CD4-positive, CD25-positive, alpha-beta regulatory T cell (primary cell): Measurements from ENCODE around the gene AMMECR1L. TPM values are rescaled to one million over a fixed set of nuclear protein-coding genes. Genes with fewer than 3 reads are reported as not detected.

Experiments used
- ATAC-seq, 2 donors: fragments of 150-1000 bp; cut with Tn5 transposase; one replicate each; pipeline ENCODE4 v1.10.0; 2021; ENCODE audit warnings: low read depth in 2 of 2, moderate number of reproducible peaks in 2 of 2, moderate library complexity in 1 of 2
- DNase-seq, 3 donors: peaks; one replicate each; pipeline versions ENCODE4 v3.0.0 to v3.0.0-alpha.2; 2012 to 2022; ENCODE audit warnings: mixed read lengths in 1 of 3
- H3K27ac ChIP-seq: one replicate; pipeline ENCODE4 v1.7.0; 2013; ENCODE audit warnings: mild to moderate bottlenecking, low read length; ENCODE audit not compliant: insufficient read depth, poor library complexity, severe bottlenecking
- H3K27me3 ChIP-seq: one replicate; pipeline ENCODE4 v1.7.0; 2013; ENCODE audit warnings: low read length; ENCODE audit not compliant: control insufficient read depth, insufficient read depth
- H3K36me3 ChIP-seq: one replicate; pipeline ENCODE4 v1.7.0; 2013; ENCODE audit warnings: mild to moderate bottlenecking, low read length, moderate library complexity; ENCODE audit not compliant: control insufficient read depth, insufficient read depth
- H3K4me1 ChIP-seq: 2 replicates; pipeline ENCODE4 v1.7.0; 2013; ENCODE audit warnings: mild to moderate bottlenecking, low read length; ENCODE audit not compliant: insufficient read depth, control insufficient read depth, poor library complexity, severe bottlenecking
- H3K4me3 ChIP-seq: one replicate; pipeline ENCODE4 v1.7.0; 2013; ENCODE audit warnings: low read depth, mild to moderate bottlenecking, low read length, moderate library complexity
- H3K9me3 ChIP-seq, 2 experiments: 1 replicate in 1 of 2; 2 replicates in 1 of 2; pipeline ENCODE4 v1.7.0; 2013; ENCODE audit warnings: low read length in 2 of 2, mild to moderate bottlenecking in 1 of 2, moderate library complexity in 1 of 2; ENCODE audit not compliant: control insufficient read depth in 2 of 2
- H3K27ac Mint-ChIP-seq, 3 donors: one replicate each; pipeline ENCODE4 v1.8.0; 2020 to 2022; ENCODE audit warnings: mild to moderate bottlenecking in 3 of 3, mixed read lengths in 3 of 3, moderate library complexity in 2 of 3
- H3K27me3 Mint-ChIP-seq: one replicate; pipeline ENCODE4 v1.8.0; 2022; ENCODE audit warnings: mild to moderate bottlenecking, mixed read lengths
- H3K36me3 Mint-ChIP-seq: one replicate; pipeline ENCODE4 v1.8.0; 2020; ENCODE audit warnings: mixed read lengths
- H3K4me1 Mint-ChIP-seq, 4 donors: one replicate each; pipeline ENCODE4 v1.8.0; 2020 to 2022; ENCODE audit warnings: mixed read lengths in 4 of 4, mild to moderate bottlenecking in 1 of 4
- H3K4me3 Mint-ChIP-seq, 4 donors: one replicate each; pipeline ENCODE4 v1.8.0; 2020 to 2022; ENCODE audit warnings: mild to moderate bottlenecking in 4 of 4, mixed read lengths in 4 of 4, moderate library complexity in 3 of 4
- H3K9me3 Mint-ChIP-seq, 7 donors: one replicate each; pipeline ENCODE4 v1.8.0; 2020 to 2022; ENCODE audit warnings: mixed read lengths in 7 of 7, mild to moderate bottlenecking in 3 of 7, moderate library complexity in 2 of 7
- polyA plus RNA-seq, 4 donors: library from polyadenylated mRNA; unstranded; fragments of 300-500 nt; fragmentation: Illumina TruSeq; gene quantifications; one replicate each; pipeline ENCODE4 v1.2.3, GENCODE V29; 2021
- total RNA-seq: library from RNA; stranded (reverse); gene quantifications from one replicate; pipeline ENCODE4 v1.2.3, GENCODE V29; 2022

AMMECR1L gene
- total and polyA plus RNA-seq, 5 donors from 2014 or later: 3.3 to 14.0 (median 6.4) TPM

DNA sequence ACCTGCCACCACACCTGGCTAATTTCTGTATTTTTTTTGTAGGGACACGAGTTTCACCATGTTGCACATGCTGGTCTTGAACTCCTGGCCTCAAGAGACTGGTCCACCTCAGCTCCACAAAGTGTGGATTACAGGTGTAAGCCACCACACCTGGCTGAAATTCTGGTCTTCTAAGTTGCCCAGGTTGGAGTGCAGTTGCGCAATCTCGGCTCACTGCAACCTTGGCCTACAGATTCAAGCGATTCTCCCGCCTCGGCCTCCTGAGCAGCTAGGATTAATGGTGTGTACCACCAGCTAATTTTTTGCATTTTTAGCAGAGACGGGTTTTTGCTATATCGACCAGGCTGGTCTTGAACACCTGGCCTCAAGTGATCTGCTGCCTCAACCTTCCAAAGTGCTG lies 33.4 kb downstream of the AMMECR1L start:
- H3K4me1 Mint-ChIP-seq: peaks cover 11 to 44% (median 30%) of the 10 kb centered on the region in 4 donors
- H3K27ac Mint-ChIP-seq: no peak overlapping the region
- peaks cover 13% of the 10 kb centered on the region for H3K36me3 Mint-ChIP-seq

DNA sequence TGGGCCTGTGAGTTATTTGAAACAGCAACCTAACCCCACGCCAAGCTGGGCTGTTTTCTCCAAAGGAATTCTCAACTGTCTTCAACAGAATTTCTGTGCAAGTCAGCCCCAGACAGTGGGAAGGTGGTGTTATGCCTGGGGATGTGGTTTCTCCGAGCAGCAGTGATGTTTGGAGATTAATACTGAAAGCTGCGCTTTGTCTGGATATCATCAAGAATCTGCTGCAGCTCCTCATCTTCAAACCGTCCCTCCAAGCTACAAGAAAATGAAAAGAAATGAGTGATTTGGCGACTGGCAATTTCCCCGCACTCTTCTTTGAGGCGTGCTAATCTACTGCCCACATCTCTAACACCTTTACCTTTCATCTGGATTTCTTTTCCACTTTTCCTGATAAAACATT lies 37.8 kb downstream of the AMMECR1L start:
- H3K27me3 Mint-ChIP-seq: no peaks in the 10 kb centered on the region
- Histone ChIP-seq H3K36me3 (peaks cover 67% of the 10 kb centered on the region), H3K4me1 (no peaks in the 10 kb centered on the region), H3K9me3 (no peaks in the 10 kb centered on the region), H3K27me3 (no peaks in the 10 kb centered on the region), H3K27ac (no peak overlapping the region), H3K4me3 (no peak overlapping the region)
- no peak overlapping the region for H3K27ac Mint-ChIP-seq
- no peaks in the 10 kb centered on the region for H3K9me3 Mint-ChIP-seq
- DNase-seq (no peak), ATAC-seq (no peak)
- H3K4me1 Mint-ChIP-seq: peaks cover 6 to 12% (median 7%) of the 10 kb centered on the region in 4 donors
- no peak overlapping the region for H3K4me3 Mint-ChIP-seq
- H3K36me3 Mint-ChIP-seq: peaks cover 23% of the 10 kb centered on the region

More for the DNA sequence above, 33.4 kb downstream of the AMMECR1L start:
- Histone ChIP-seq H3K4me3 (no peak overlapping the region), H3K36me3 (peaks cover 51% of the 10 kb centered on the region), H3K27ac (no peak overlapping the region), H3K4me1 (peaks cover 28% of the 10 kb centered on the region), H3K27me3 (no peaks in the 10 kb centered on the region), H3K9me3 (no peaks in the 10 kb centered on the region)
- H3K4me3 Mint-ChIP-seq: no peak overlapping the region
- no peaks in the 10 kb centered on the region for H3K9me3 Mint-ChIP-seq
- DNase-seq (no peak), ATAC-seq (no peak)
- no peaks in the 10 kb centered on the region for H3K27me3 Mint-ChIP-seq

DNA sequence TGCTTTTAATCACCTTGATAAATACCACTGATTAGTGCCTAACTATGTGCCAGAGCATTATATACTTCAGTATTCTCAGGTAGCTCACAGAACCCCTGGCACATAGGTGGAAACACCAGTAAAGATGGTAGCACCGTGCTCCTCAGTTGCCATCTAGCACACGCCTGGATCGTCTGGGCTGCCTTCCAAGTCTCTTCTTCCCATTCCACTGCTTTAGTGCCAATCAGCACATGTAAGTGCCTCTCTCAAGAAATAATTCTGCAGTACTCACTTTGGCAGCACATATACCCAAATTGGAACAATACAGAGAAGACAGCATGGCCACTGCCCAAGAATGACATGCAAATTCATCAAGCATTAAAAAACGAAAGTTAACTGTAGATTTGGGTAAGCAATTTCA lies 40.8 kb downstream of the AMMECR1L start:
- peaks cover 2 to 17% (median 5%) of the 10 kb centered on the region in 4 donors for H3K4me1 Mint-ChIP-seq
- peaks cover 45% of the 10 kb centered on the region for H3K36me3 ChIP-seq
- no peaks in the 10 kb centered on the region for H3K9me3 ChIP-seq
- H3K4me3 ChIP-seq: no peak overlapping the region
- no peaks in the 10 kb centered on the region for H3K9me3 Mint-ChIP-seq
- DNase-seq (no peak), ATAC-seq (no peak)
- H3K4me3 Mint-ChIP-seq: no peak overlapping the region
- no peaks in the 10 kb centered on the region for H3K4me1 ChIP-seq
- H3K36me3 Mint-ChIP-seq: peaks cover 20% of the 10 kb centered on the region
- H3K27me3 ChIP-seq: no peaks in the 10 kb centered on the region
- no peak overlapping the region for H3K27ac ChIP-seq
- H3K27ac Mint-ChIP-seq: no peak overlapping the region
- H3K27me3 Mint-ChIP-seq: no peaks in the 10 kb centered on the region

DNA sequence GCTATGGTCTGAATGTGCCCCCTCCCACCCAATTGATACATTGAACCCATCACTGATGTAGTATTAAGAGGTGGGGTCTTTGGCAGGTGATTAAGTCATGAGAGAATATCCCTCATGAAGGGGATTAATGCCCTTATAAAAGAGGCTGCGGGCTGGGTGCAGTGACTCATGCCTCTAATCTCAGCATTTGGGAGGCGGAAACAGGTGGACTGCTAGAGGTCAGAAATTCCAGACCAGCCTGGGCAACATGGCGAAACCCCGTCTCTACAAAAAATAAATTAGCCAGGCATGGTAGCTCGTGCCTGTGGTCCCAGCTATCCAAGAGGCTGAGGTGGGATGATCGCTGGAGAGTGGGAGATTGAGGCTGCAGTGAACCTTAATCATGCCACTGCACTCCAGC lies 42.1 kb downstream of the AMMECR1L start:
- Histone ChIP-seq H3K4me3 (no peak overlapping the region), H3K36me3 (peaks cover 33% of the 10 kb centered on the region), H3K9me3 (no peaks in the 10 kb centered on the region), H3K27ac (no peak overlapping the region), H3K4me1 (no peaks in the 10 kb centered on the region), H3K27me3 (no peaks in the 10 kb centered on the region)
- no peak overlapping the region for H3K4me3 Mint-ChIP-seq
- DNase-seq (no peak), ATAC-seq (no peak)
- no peaks in the 10 kb centered on the region for H3K27me3 Mint-ChIP-seq
- H3K36me3 Mint-ChIP-seq: peaks cover 10% of the 10 kb centered on the region
- H3K9me3 Mint-ChIP-seq: no peaks in the 10 kb centered on the region
- peaks cover 0 to 12% (median 3%) of the 10 kb centered on the region in 4 donors for H3K4me1 Mint-ChIP-seq
- H3K27ac Mint-ChIP-seq: no peak overlapping the region

DNA sequence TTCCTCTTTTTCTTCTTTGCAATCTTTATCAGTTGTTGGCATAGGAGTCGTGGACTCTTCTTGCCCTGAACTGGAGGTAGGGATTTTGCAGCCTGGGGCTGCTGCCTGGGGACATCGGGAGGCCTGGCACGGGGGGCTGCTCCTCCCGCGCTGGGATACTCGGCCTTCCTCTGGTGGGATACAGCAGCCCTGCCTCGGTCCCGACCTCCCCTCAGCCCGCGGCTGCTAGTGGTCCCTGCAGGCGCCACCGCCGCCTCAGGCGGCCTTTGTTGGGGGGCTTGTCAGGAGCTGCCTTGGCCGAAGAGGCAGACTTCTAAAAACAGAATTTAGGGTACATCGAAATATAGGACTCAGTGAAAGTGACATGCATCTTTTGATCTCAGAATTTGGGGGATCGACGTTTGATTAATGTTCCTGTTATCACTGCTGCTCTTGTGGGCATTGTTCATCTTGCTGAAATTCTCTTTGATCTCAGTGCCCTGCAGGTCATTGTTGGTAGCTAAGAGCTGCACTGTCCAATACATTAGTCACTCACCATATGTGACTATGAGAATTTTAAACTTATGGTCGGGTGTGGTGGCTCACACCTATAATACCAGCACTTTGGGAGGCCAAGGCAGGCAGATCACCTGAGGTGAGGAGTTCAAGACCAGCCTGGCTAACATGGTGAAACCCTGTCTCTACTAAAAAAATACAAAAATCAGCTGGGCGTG lies 44.1 kb downstream of the AMMECR1L start:
- peaks cover 15% of the 10 kb centered on the region for H3K36me3 ChIP-seq
- H3K9me3 ChIP-seq: no peaks in the 10 kb centered on the region
- Mint-ChIP-seq H3K27ac (no peak overlapping the region), H3K27me3 (peaks cover 5% of the 10 kb centered on the region), H3K9me3 (no peaks in the 10 kb centered on the region), H3K4me1 (peaks cover 0 to 12% (median 3%) of the 10 kb centered on the region in 4 donors), H3K4me3 (no peak overlapping the region), H3K36me3 (peaks cover 5% of the 10 kb centered on the region)
- H3K27ac ChIP-seq: no peak overlapping the region
- H3K27me3 ChIP-seq: no peaks in the 10 kb centered on the region
- no peak overlapping the region for H3K4me3 ChIP-seq
- DNase-seq (no peak), ATAC-seq (no peak)
- no peaks in the 10 kb centered on the region for H3K4me1 ChIP-seq

DNA sequence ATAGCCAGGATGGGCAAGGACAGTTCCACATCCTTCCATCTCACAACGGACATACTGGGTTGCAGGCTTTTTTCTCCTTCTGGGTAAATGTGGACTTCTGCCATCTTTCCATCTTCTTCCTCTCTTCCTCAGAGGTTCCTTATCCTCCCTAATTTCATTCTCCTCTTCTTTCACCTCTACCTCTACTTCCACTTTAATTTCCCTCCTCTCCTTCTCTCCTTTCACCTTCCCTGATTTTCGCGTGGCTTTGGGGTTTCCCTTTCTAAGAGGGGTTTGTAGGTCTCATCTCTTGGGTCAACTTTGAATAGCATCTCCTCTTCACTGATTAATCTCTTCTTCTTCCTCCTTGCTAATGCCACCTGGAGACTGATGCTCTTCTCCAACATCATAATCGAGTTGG lies 44.9 kb downstream of the AMMECR1L start:
- H3K36me3 Mint-ChIP-seq: peaks cover 4% of the 10 kb centered on the region
- Histone ChIP-seq H3K4me1 (no peaks in the 10 kb centered on the region), H3K27ac (no peak overlapping the region), H3K9me3 (no peaks in the 10 kb centered on the region), H3K36me3 (peaks cover 10% of the 10 kb centered on the region), H3K27me3 (no peaks in the 10 kb centered on the region), H3K4me3 (no peak overlapping the region)
- no peak overlapping the region for H3K27ac Mint-ChIP-seq
- H3K27me3 Mint-ChIP-seq: peaks cover 5% of the 10 kb centered on the region
- no peaks in the 10 kb centered on the region for H3K9me3 Mint-ChIP-seq
- DNase-seq (no peak), ATAC-seq (no peak)
- H3K4me1 Mint-ChIP-seq: peaks cover 0 to 12% (median 2%) of the 10 kb centered on the region in 4 donors
- H3K4me3 Mint-ChIP-seq: no peak overlapping the region

DNA sequence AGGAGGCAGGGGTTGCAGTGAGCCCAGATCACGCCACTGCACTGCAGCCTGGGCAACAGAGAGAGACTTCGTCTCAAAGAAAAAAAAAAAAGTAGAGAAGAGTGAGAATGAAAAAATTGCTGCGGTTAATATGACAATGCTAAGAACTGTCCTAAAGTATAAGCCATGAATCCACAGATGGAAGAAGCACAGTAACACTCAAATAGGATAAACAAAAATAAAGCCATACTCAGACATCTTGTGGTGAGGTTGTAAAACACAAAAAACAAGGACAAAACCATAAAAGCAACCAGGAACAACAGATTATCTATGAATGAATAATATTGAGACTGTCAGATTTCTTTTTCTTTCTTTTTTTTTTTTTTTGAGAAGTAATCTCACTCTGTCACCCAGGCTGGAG lies 50.8 kb downstream of the AMMECR1L start:
- Mint-ChIP-seq H3K9me3 (peaks cover 0 to 2% (median 0%) of the 10 kb centered on the region in 7 donors), H3K27me3 (peaks cover 14% of the 10 kb centered on the region), H3K27ac (no peak overlapping the region), H3K4me1 (peaks cover 0 to 11% (median 5%) of the 10 kb centered on the region in 4 donors), H3K4me3 (no peak overlapping the region), H3K36me3 (no peaks in the 10 kb centered on the region)
- Histone ChIP-seq H3K4me1 (peaks cover 9% of the 10 kb centered on the region), H3K27me3 (no peaks in the 10 kb centered on the region), H3K36me3 (no peaks in the 10 kb centered on the region), H3K4me3 (no peak overlapping the region), H3K27ac (no peak overlapping the region), H3K9me3 (no peaks in the 10 kb centered on the region)
- ATAC-seq: no peak
- DNase-seq: no peak

DNA sequence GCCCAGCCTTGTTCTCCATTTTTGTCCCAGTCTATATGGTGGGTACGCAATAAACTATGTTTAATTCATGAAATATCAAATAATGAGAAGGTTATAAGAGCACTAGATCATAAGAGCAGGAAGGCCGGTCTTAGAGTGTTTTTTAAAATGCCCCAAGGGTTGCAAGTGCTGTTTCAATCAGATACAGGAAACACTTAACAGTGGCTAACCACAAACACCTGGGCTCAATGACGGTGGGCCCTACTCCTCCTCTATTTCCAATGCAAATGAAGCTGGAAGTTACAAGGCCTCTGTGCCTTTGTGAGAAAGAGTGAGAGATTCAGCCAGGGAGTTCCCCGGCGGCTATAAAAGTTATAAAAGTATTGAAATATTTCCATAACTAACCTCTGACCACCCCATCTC lies 55.9 kb downstream of the AMMECR1L start:
- H3K4me3 Mint-ChIP-seq: peak overlapping the region in 3 of 4 donors; percentile 26 to 32 (median 31)
- Histone ChIP-seq H3K4me1 (peaks cover 20% of the 10 kb centered on the region), H3K36me3 (no peaks in the 10 kb centered on the region), H3K9me3 (no peaks in the 10 kb centered on the region), H3K4me3 (peak overlapping the region; percentile 27), H3K27ac (peak overlapping the region; percentile 65), H3K27me3 (no peaks in the 10 kb centered on the region)
- peak; percentile 20 to 87 (median 66) for DNase-seq
- H3K9me3 Mint-ChIP-seq: peaks cover 0 to 10% (median 2%) of the 10 kb centered on the region in 7 donors
- ATAC-seq: peak; percentile 87 to 93
- peaks cover 8% of the 10 kb centered on the region for H3K27me3 Mint-ChIP-seq
- H3K36me3 Mint-ChIP-seq: no peaks in the 10 kb centered on the region
- H3K27ac Mint-ChIP-seq: peak overlapping the region; percentile 58 to 85 (median 84)
- H3K4me1 Mint-ChIP-seq: peaks cover 12 to 31% (median 23%) of the 10 kb centered on the region in 4 donors
